Vagina (tissue), 2 donors: Measurements from ENCODE around the gene CHL1.

Experiments
- CTCF ChIP-seq, 3 experiments: fragments of 450-650 bp in 2 of 3; fragments of 200-600 bp in 1 of 3; sonication (generic) in 1 of 3; IDR thresholded peaks; one replicate each; pipeline ENCODE4 v1.5.1; 2017 to 2019; ENCODE audit warnings: antibody characterized with exemption in 3 of 3, mild to moderate bottlenecking in 2 of 3, moderate library complexity in 2 of 3
- POLR2A ChIP-seq, 2 donors: fragments of 450-650 bp; IDR thresholded peaks; one replicate each; pipeline ENCODE4 v1.6.1; 2017; ENCODE audit warnings: antibody characterized with exemption in 2 of 2, mild to moderate bottlenecking in 2 of 2, moderate library complexity in 2 of 2

GRCh38 chr3:194001-194400, 2.6 kb upstream of the CHL1 start:
- TF ChIP-seq CTCF (IDR thresholded peaks at IDR 0.05) (no peak), POLR2A (IDR thresholded peaks at IDR 0.05) (no peak)
